NCI-H524 (cell line): ENCODE measurements around the gene PIEZO2.
"Not testable (repeated sequence)": the region's sequence is repeated elsewhere in the genome, so short reads cannot be mapped to it uniquely, and the experiment has no call there.

Source experiments
- DNase-seq, 2 experiments: peaks; one replicate each; lab custom pipeline; 2025; lab: John Stamatoyannopoulos, UW

Gene PIEZO2

DNA sequence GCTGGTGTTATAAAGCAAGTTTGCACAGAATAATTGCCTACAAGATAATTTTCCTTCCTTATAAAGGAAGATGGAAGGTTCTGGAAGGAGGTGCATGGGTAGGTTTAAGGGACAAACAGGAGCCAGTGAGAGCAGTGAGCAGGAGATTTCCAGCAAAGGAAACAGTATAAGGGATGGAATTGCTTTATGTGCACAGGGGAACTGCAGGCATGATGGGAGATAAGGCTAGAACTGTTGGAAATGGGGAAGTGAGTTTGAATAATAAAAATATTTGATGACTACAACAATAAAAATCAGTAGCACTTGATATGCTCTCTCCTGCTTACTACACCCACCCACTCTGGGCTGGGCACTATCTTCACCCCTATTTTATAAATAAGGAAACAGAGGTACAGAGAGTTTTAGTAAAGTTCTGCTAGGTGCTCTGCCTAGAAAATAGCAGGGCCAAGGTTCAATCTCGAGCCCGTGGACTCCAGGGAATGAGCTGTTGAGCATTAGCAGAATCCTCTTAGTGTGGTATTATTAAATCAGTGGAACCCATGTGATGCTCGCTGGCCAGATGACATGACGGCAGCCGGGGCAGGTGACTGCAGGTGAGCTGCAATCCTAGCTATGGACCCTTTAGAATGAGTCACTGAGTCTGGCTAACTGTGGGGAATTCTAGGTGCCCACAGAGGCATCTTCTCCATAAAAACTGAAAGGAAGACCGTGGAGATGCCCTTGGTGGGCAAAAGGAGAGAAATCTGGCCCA lies 302.5 kb downstream of the PIEZO2 start:
- no peak for DNase-seq

DNA sequence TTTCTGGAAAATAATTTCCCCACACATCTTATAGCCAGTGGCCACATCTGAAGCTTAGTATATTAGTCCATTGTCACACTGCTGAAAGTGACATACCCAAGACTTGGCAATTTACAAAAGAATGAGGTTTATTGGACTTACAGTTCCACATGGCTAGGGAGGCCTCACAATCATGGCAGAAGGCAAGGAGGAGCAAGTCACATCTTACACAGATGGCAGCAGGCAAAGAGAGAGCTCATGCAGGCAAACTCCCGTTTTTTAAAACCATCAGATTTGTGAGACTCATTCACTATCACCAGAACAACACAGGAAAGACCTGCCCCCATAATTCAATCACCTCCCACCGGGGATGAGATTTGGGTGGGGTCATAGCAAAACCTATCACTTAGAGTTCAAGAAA lies 303.3 kb downstream of the PIEZO2 start:
- not testable (repeated sequence) for DNase-seq

DNA sequence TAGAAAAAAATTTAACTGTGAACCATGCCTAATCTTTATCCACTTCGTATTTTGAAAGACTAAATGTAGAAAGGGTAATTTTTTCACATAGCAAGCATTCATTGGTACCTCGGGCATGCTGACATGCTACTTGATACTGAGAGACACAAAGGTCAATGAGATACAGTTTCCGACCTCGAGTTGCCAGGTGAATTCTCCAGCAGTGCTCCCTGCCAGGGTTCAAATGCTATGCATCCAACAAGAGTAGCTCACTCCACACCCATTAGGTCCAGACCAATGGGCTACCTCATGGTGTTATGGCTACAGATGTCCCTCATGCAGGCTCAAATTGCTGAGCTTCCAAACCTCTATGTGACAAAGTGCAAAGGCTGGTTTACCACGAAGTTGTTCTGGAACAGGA lies 305.8 kb downstream of the PIEZO2 start:
- DNase-seq = no peak

DNA sequence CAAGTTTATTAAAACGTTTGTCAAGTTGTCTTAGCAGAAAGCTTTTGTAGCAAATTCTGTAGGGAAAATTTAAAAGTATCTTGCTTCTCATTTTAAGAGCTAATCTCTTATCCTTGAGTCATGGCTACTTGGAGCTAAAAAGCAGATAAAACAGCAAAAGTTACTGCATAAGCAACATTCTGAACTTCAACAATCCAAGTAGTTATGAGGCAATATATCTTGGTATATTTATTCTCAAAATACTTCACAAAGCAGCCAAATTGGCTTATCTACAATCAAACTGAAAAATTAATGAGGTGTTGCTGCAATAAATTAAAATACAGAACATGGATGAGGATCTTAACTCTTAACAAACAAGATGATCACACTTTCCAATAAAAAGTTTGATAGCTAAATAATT lies 306.5 kb downstream of the PIEZO2 start:
- DNase-seq = no peak

DNA sequence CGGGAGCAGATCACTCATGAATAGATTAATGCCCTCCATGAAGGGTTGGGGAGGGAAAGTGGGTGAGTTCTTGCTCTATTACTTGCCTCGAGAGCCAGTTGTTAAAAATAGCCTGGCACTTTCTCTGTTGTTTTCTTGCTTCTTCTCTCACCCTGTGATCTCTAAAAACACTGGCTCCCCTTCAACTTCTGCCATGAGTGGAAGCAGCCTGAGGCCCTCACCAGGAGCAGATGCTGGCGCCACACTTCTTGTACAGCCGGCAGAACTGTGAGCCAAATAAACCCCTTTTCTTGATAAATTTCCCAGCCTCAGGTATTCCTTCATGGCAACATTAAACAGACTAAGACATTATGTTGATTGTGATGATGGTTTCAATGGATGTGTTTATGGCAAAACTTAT lies 307.0 kb downstream of the PIEZO2 start:
- DNase-seq = no peak

DNA sequence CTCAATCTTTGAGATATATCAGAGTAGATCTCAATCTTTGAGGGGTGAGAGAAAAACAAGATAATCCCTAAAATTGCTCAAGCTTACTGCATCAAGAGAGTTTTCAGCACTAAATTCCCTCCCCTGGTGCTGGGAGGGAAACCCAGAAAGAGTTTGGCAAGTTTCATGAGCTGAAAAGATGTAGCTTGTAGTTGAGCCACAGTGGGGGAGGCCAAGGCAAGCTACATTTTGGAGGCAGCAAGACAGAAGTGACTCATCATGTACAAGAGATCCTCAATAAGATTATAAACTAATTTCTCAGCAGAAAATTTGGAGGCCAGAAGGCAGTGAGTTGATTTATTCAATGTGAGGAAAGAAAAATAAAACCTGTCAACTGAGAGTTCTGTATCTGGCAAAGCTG lies 308.2 kb downstream of the PIEZO2 start:
- DNase-seq = no peak

DNA sequence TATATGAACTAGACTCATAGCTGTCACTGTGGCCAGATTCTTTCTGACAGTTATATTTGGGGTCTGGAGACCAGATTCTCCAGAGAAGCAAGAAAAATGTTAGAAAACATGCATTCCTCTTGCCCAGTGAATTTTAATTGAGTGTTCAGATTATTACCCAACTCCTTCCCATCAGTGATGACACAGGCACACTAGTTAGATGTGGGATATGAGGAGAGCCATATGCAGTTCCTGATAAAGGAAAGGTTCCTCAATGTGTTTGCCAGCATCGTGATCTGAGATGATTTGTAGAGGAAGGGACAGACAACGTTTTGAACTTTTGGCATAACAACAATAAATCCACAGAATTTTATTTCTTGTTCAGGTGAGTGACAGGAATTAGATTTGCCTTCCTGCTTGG lies 308.6 kb downstream of the PIEZO2 start:
- no peak for DNase-seq

DNA sequence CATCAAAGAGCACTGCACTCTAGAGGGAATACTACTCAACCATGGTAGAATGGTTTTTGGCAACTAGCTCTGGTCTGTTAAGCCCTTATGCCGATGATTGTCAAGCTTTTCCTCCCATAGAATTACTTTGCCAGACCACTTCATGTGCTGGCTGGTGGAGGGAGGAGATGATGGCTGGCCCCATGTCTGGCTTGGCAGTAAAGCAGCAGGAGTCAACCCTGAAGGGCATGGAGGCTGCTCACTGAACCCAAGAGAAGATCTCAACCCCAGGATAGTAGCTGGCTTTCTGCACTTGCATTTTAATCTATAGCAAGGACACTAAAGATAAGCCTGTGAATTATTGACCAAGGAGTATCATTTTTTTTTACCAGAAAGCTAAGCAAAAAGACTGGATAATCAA lies 309.9 kb downstream of the PIEZO2 start:
- no peak for DNase-seq

DNA sequence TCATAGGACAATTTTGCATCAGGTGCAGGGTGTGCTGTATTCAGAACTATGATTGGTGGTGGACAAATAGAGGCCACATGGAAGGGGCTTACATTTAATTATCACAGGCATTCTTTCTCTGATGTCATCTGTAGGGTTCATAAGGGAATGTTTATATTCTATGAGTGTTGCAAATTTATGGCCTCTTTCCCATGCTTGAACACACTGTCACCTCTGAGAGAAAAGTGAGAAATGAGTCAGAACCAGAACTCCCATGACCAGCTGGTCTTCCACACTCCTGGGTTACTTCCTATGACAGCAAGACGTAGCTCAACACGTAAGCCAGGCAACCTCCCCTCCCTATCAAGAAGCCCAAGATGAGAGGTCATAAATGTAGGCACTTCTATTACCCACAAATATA lies 310.8 kb downstream of the PIEZO2 start:
- no peak for DNase-seq

DNA sequence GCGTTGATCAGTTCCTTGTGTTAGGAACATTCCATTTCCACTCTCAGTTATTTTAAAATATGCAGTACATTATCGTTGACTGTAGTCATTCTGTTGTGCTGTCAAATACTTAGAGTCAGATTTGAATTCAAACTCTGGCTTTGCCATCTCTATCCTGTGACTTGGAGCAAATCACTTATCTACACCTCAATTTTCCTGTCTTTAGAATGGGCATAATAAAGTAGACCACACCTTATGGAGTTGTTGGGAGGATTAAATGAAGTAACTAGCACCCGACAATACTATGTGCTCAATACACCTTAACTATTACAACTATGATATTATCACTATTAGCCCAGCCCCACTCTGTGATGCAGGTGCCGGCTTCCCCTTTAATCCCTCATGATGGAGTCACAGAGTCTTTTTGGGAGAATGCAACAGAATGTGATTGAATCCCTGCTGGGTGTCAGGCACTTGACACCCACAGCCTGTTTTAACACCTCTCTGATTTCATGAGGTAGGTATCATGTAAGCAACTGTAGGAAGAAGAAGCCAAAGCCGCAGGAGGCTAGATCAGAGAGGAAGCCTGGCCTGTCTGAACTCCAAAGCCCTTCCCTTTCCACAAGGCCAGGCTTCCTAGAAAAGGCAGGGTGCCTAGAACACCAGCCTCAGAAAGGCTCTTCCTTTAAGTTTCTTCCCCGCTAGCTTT lies 315.1 kb downstream of the PIEZO2 start:
- DNase-seq = no peak

DNA sequence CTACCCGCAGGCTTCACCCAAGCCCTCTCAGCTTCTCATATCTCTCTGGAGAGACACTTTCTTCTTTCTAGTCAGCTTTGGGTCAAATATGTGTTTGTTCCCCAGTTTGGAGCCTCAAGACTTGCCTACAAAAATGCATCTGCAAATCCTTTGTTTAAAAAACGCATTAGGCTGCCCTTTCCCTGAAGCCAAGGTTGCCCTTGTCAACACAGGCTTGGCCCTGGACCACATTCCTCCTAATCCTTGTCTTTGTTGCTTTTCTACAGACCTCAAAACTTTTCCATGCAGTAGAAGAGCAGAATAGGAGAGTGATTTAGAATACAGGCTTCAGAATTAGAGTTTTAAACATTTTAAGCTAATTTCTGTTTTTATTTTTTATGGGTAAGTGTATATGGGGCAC lies 315.7 kb downstream of the PIEZO2 start:
- no peak for DNase-seq

DNA sequence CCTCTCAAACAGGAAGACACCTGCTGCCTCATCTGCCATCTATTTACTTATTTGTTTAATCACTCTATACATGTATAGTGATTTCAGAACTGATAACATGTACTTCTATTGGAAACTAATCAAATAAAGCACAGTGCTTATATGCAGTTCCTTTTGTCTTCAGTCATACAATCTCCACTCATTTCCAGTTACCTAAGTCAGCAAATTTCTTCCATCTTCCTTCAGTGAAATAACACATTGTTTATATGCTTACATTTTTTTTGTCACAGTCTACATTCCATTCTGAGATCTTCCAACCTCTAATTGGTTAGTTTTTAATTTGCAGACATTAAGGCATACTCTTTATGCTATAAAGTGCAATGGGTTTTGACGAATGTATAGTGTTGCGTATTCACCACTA lies 323.0 kb downstream of the PIEZO2 start:
- DNase-seq = no peak

DNA sequence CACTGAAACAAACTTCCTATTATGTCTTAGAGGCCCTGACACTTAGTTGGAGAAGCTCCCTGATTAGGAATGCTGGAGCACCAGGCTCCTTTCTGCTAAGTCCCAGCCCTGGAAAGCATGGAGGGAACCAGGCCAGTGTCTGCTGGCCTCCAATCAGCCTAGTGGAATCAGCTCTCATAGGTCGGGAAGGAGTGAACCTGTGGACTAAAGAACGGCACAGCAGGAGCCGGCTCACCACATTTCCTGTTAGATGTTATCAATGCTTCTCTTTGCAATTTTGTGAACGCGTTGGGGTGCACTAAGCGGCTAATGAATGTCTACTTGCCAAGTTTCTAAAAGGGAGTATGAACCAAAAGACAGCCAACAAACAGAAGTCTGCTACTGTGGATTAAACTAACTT lies 326.9 kb downstream of the PIEZO2 start:
- DNase-seq = no peak

DNA sequence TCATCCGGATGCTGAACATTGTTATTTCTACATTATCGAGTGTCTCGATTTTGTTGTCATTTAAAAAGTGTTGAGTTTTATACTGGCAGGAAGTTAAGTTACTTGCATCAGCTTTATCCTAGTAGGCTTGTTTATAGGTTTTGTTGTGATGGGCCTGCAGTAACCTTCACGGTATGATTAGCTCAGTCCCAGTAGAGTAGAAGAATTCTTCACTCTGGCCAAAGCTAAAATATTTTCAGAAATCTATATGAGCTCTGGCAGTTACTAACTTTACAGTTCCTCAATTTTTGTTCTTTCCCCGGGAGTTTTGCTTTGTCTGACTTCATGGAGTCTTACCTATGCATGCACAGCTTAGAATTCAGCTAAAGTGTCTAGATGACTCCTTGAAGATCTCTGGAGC lies 328.7 kb downstream of the PIEZO2 start:
- DNase-seq = no peak

DNA sequence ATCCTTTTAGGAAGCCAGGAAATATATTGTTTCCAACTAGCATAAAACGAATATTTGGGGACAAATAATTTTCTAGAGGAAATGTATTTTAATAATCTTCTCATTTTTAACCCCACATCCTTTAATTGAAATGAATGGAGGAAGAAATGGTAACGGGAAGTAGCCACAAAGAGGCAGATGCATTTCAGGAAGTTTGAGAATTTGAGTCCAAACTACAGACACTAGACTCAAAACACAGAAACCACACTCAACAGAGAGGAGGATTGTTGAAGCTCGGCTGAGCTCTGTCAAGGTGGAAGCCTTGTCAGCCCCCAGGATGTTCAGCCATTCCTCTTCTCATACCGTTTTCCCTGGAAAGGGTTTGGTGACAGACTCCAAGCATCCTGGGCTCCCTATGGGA lies 335.0 kb downstream of the PIEZO2 start:
- DNase-seq = no peak

DNA sequence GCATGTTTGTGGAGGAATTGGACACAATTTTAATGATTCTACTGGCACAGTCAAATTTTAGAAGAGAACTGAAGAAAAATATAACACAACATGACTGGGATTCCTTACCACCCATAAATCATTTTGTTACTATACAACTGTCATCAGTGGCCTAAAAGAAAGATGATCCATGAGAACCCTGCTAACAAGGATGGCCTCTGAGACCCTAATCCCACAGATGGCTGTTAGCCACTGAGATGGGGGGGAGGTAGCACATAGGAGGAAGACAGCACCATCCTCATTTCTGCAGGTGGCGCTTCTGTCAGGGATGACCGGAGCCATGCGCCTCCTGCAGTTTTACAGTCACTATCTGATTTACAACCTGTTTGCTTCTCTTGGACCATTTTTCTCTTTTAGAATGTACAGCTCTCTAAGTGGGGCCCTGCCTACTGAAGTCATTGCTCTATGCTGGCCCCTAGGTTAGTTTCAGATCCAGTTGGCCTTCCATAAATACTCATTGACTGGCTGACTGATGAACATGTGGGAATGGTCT lies 343.7 kb downstream of the PIEZO2 start:
- peak in 1 of 2 experiments; percentile 3 for DNase-seq

DNA sequence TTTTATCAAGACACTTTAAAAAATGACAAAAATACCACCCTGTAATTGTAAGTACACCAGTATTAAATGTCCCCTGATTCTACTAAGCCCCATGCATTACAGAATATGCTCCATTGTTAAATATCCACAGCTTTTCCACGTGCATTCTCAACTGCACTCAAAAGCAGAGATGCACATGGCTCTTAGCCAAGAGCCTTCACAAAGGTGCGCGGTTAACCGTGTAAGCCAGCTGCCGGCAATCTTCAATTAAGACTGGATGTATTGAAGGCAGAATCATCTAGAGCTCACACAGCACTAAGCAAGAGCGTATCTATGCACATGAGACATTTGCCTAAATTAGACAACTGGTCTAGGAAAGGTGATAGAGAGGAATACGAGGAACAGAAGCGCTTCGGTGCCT lies 345.2 kb downstream of the PIEZO2 start:
- peak in 1 of 2 experiments; percentile 15 for DNase-seq

DNA sequence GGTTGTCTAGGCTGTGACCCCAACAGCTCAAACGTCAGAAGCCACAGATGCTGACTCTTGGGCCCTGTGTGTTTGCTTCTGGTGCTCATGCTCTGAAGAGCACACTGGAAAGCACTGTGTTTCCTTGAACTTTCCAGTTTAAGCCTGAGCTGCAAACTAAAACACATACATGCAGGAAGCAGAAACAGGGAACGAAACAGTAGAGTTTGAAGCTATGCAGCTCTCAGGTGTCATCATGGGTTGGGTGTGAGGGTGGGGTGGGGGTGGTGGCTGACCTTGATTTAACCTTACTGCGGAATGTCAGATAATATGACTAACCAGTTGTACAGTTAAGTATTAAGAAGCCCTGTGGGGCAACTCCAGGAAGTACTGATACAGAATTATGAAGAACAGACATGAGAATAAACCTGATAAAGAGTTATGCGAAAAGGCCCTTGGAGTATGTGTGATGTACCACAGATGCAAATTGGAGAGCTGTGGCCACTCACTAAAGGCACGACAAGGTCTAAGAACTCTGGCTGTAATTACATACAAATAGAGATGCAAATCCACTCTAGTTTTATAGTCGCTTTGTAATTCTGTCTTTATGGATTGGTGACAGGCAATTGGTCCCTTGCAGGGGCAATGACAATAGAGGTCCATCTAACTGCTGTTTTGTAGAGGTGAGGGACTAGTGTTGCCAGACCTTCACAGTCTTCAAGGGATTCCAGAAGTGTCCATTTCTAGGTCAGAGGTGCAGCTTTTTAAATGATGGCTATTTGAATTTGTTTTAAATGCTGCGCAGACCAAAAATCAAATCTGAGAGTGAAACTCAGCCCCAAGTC lies 350.4 kb downstream of the PIEZO2 start:
- no peak for DNase-seq

DNA sequence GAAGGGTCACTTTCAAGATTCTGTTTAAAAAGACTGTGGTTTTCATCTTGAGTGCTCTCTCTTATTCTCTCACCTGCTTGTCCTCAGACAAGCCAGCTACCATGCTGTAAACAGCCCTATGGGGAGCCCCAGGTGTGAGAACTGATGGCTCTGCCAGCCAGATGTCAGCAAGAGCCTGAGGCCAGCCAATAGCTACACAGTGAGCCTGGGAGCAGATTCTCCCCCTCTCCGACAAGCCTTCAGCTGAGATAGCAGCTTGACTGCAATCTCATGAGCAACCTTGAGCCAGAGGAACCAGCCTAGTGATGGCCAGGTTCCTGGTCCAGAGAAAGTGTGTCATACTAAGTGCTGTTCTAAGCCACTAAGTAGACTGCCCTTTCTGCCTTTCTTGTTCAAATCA lies 351.5 kb downstream of the PIEZO2 start:
- DNase-seq = no peak

DNA sequence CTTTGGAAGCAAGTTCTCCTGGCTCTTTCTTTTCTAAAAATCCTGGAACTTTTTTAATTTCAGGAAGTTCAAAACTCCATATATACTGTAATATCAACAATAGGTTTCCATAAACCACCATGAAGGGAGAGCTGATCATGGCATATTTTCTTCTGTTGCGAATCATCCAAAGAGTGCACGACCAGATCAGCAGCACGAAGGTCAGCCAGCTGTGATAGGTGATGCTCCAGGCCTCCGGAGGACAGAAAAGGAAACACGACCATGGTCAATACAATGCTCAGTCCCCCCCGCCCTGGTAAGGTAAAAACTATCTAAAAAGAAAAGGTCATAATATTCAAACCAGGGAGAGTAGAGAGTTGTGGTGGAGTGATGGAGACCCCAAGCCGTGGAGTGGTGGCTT lies 354.6 kb downstream of the PIEZO2 start:
- no peak for DNase-seq

DNA sequence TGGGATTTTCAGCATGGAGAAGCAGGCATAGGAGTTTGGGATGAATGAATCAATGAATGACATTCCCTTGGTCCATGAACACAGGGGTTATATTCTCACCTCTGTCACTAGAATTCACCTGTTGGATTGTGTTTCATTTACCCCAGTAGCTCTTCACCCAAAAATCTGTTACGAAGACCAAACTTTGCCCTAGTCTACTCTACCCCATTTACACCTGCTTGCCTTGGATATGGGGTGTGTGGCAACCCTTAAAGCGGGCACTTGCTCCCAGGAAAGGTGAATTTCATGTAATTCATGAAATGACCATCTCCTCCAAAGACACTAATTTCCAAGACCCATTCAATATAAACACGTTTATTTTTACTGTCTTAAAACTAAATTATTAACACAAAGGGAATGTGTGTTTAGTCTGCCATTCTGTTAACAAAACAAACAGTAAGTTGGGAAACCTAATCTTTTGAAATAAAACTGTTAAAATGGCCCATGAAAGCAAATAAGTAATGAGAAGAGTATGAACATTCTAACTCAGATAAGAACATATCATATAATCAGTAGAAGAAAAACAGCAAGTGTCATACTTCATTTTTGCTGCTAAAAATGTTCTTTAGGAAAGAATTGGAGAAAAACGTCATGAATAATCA lies 355.5 kb downstream of the PIEZO2 start:
- no peak for DNase-seq

DNA sequence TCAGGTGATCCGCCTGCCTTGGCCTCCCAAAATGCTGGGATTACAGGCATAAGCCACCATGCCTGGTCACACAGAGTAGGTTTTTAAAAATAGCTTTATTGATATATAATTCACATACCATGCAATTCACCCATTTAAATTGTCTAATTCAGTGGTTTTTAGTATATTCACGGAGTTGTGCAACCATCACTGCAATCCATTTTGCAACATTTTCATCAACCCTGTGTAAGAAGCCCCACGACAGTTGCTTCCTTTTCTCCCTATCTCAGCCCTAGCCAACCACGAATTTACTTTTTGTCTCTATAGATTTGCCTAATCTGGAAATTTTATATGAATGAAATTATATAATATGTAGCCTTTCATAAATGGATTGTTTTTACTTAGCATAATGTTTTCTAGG lies 357.2 kb downstream of the PIEZO2 start:
- DNase-seq = no peak
